VCaP (cell line): ENCODE measurements around the gene GABRB3.

Source experiments
- H3K27ac ChIP-seq: fragments of 450-650 bp; 2 replicates; pipeline ENCODE4 v1.5.1; 2017
- CTCF ChIP-seq: fragments of 450-650 bp; conservative IDR thresholded peaks from 2 replicates; pipeline ENCODE4 v1.5.1; 2017; ENCODE audit warnings: mild to moderate bottlenecking, moderate library complexity

GABRB3 gene

GRCh38 chr15:26582840-26583239, 190.0 kb downstream of the GABRB3 start:
- TF ChIP-seq CTCF = no peak

GRCh38 chr15:26580943-26581342, 191.9 kb downstream of the GABRB3 start:
- TF ChIP-seq CTCF = no peak
- no peak overlapping the region for H3K27ac ChIP-seq

More at GRCh38 chr15:26582840-26583239, 190.0 kb downstream of the GABRB3 start:
- no peak overlapping the region for H3K27ac ChIP-seq

GRCh38 chr15:26572602-26573350, 200.1 kb downstream of the GABRB3 start:
- no peak overlapping the region for H3K27ac ChIP-seq
- no peak for TF ChIP-seq CTCF

GRCh38 chr15:26571346-26571745, 201.5 kb downstream of the GABRB3 start:
- H3K27ac ChIP-seq = no peak overlapping the region
- no peak for TF ChIP-seq CTCF

GRCh38 chr15:26565542-26565941, 207.3 kb downstream of the GABRB3 start:
- H3K27ac ChIP-seq = no peak overlapping the region
- no peak for TF ChIP-seq CTCF

GRCh38 chr15:26564361-26564760, 208.5 kb downstream of the GABRB3 start:
- no peak overlapping the region for H3K27ac ChIP-seq
- TF ChIP-seq CTCF = no peak

GRCh38 chr15:26562336-26562735, 210.5 kb downstream of the GABRB3 start:
- no peak overlapping the region for H3K27ac ChIP-seq
- no peak for TF ChIP-seq CTCF
